Subcutaneous abdominal adipose tissue (tissue), 5 donors: Measurements from ENCODE around the gene RNF144B.

ENCODE experiments used
- H3K27ac ChIP-seq: one replicate; pipeline ENCODE4 v1.7.0; 2013; ENCODE audit warnings: low read depth, mild to moderate bottlenecking, inconsistent platforms, low read length, moderate library complexity
- H3K27me3 ChIP-seq, 5 donors: one replicate each; pipeline ENCODE4 v1.7.0; 2013; ENCODE audit warnings: low read length in 5 of 5, inconsistent platforms in 1 of 5; ENCODE audit not compliant: control insufficient read depth in 5 of 5, insufficient read depth in 4 of 5
- H3K36me3 ChIP-seq, 5 donors: one replicate each; pipeline ENCODE4 v1.7.0; 2013; ENCODE audit warnings: low read length in 5 of 5; ENCODE audit not compliant: control insufficient read depth in 5 of 5, insufficient read depth in 5 of 5
- H3K4me1 ChIP-seq, 5 donors: one replicate each; pipeline ENCODE4 v1.7.0; 2013; ENCODE audit warnings: low read length in 5 of 5, mild to moderate bottlenecking in 3 of 5, moderate library complexity in 1 of 5; ENCODE audit not compliant: control insufficient read depth in 5 of 5, insufficient read depth in 5 of 5
- H3K4me3 ChIP-seq, 5 donors: one replicate each; pipeline ENCODE4 v1.7.0; 2013; ENCODE audit warnings: low read length in 5 of 5, low read depth in 1 of 5
- H3K9ac ChIP-seq, 5 donors: one replicate each; pipeline ENCODE4 v1.7.0; 2013; ENCODE audit warnings: low read length in 5 of 5, mild to moderate bottlenecking in 4 of 5, moderate library complexity in 3 of 5
- H3K9me3 ChIP-seq, 5 donors: one replicate each; pipeline ENCODE4 v1.7.0; 2013; ENCODE audit warnings: low read length in 5 of 5; ENCODE audit not compliant: control insufficient read depth in 5 of 5
- donor health status: healthy.
- donor health status: healthy.
- donor health status: healthy.
- donor health status: healthy.
- donor health status: healthy.

RNF144B gene

DNA sequence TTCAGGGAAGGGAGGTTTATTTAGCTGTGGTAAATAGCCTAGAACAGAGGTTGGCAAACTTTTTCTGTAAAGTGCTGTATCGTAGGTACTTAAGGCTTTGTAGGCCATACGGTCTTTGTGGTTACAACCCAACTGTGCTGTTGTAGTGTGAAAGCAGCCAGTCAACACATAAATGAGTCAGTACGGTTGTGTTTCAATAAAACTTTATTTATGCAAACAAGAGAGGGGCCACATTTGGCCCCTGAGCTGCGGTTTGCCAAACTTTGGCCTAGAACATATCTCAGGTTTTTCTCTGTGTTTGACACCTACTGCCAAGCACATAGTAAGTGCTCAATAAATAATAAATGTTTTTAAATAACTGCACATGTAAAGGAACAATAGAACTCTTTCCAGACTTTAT lies 102.2 kb downstream of the RNF144B start:
- Histone ChIP-seq H3K36me3 (no peaks in the 10 kb centered on the region), H3K4me3 (no peak overlapping the region), H3K9me3 (no peaks in the 10 kb centered on the region), H3K9ac (no peak overlapping the region), H3K27me3 (no peaks in the 10 kb centered on the region), H3K27ac (no peak overlapping the region), H3K4me1 (no peaks in the 10 kb centered on the region)

DNA sequence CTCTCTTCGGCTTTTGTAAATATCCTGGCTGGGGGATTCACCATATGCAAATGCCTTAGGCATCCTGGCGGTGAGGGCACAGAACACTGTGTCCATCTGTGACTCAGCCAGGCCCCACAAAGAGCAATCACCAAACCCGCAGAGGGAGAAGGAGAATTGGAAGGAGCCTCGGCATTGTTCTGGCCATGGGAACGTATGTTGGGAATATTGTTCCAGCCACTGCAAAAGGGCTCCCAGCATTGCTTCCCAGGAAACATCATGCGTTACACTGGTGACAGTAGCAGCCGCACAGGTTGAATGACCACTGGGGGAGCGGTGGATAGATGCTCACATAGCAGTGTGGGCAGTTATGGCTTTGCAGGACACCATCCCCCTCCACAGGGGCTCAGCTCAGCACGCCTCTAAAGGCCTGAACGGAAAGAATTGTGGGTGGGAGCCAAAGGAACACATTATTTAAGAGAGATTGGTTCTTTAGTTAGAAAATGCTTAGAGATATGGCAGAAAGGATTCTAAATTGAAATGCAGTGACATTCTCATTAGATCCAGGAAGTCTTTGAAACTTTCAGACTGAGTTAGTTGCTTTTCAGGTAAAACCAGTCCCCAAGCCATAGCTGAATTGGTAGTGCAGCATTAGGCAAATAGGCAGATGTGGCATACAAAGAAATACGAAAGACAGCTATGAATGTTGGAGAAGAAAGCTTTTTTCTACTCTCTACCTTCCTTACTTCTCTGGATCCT lies 104.3 kb downstream of the RNF144B start:
- Histone ChIP-seq H3K9ac (no peak overlapping the region), H3K4me1 (no peaks in the 10 kb centered on the region), H3K9me3 (no peaks in the 10 kb centered on the region), H3K36me3 (no peaks in the 10 kb centered on the region), H3K4me3 (no peak overlapping the region), H3K27me3 (no peaks in the 10 kb centered on the region), H3K27ac (no peak overlapping the region)

DNA sequence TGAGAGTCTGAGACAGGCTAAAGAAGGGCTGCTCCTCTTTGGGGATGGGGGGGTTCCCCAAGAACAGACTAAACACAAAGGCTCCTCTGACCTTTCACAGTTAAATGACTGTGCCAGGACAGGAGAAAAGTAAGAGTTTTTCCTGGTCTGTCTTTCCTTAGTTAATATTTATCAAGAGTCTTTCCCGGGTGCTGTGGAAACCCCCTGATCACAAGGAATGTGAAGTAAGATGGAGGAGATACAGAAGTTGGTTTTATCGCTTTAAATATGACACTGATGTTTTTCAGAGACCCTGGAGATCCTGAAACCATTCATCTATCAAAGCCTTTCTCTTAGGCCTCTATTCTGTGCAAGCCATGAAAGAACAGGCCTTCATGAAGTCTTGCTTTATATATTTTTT lies 105.8 kb downstream of the RNF144B start:
- H3K9ac ChIP-seq, result no peak overlapping the region
- no peak overlapping the region for H3K4me3 ChIP-seq
- H3K36me3 ChIP-seq, result no peaks in the 10 kb centered on the region
- H3K27ac ChIP-seq, result no peak overlapping the region
- no peaks in the 10 kb centered on the region for H3K4me1 ChIP-seq
- no peaks in the 10 kb centered on the region for H3K27me3 ChIP-seq
- no peaks in the 10 kb centered on the region for H3K9me3 ChIP-seq

DNA sequence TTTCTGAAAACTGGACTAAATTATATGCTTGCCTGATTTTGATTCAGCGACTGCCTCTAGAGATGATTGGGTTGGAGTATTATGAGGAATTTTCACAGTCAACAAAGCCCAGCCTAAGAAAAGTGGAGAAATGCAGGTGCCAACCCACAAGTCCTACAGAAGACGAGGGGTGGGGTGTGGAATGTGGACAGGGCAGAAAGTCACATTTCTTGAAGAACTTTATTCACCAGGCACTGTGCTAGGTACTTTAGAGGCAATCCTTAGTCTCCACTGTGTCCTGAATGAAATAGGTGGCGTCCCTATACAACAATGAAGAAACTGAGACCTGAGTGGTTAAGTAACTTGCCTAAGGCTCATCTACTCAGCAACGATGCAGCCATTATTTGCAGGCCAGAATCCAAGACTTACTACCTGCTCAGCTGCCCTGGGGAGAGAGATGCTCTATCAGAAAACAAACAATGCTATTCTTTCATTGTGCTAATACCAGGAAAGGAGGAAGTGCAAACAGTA lies 106.3 kb downstream of the RNF144B start:
- no peak overlapping the region for H3K27ac ChIP-seq
- H3K9me3 ChIP-seq, result no peaks in the 10 kb centered on the region
- H3K4me3 ChIP-seq, result no peak overlapping the region
- no peaks in the 10 kb centered on the region for H3K36me3 ChIP-seq
- no peaks in the 10 kb centered on the region for H3K27me3 ChIP-seq
- no peaks in the 10 kb centered on the region for H3K4me1 ChIP-seq
- no peak overlapping the region for H3K9ac ChIP-seq

DNA sequence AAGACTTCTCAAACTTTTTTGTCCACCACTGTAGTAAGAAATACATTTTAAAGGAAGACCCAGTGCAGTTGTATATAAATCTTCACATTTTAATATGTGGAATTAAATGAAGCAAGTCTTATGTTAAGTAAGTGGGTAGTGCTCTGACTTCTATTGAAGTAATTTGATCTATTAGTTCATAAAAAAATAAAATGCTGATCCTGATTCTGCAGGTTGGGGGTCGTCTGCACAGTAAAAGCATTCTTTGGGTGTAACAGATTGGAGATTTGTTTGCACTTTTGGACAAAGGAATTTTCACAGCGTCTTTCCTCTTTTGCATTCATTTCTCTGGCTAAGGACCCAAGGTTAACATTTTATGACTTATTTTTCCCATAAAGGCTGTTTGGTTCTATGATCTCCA lies 106.8 kb downstream of the RNF144B start:
- Histone ChIP-seq H3K4me1 (no peaks in the 10 kb centered on the region), H3K27me3 (no peaks in the 10 kb centered on the region), H3K9me3 (no peaks in the 10 kb centered on the region), H3K4me3 (no peak overlapping the region), H3K27ac (no peak overlapping the region), H3K36me3 (no peaks in the 10 kb centered on the region), H3K9ac (no peak overlapping the region)

DNA sequence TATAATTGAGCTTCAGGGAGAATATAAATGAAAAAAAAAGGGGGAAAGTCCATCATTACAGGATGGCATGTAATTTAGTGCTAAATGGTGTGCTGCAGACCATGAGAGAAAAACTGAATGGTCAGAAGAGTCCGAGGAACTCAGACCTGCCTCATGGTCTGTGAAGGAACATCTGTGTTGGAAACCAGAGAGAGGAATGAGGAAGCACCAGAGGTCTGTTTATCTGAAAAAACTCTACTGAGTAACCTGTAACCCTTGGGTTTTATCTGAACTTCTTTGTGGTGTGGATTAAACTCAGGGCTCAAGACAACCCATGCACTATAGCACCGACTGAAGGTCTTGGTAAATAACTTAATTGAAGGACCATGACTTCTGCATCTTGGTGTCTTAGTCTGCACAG lies 108.1 kb downstream of the RNF144B start:
- no peak overlapping the region for H3K27ac ChIP-seq
- H3K4me1 ChIP-seq, result no peaks in the 10 kb centered on the region
- H3K9ac ChIP-seq, result no peak overlapping the region

DNA sequence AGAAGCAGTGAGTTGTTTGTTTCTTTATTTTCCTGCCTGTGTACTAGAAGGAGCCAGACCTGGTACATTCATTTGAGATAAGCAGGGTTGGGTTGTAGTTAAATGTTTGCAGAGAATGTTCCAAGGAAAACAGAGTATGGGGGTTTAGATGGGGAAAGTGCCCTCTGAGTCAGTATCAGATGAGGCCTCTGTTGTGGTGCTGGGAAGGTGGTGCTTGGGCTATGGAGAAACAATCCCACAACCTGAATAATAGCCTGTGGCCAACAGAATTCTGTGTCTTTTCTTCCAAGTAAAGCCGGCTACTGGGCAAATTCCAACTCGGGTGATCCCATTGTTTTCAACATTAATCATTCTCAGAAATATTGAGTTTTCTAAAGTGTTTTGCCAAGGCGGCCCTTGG lies 109.3 kb downstream of the RNF144B start:
- Histone ChIP-seq H3K9ac (no peak overlapping the region), H3K36me3 (no peaks in the 10 kb centered on the region), H3K4me1 (peaks cover 0 to 6% (median 0%) of the 10 kb centered on the region in 5 donors), H3K9me3 (no peaks in the 10 kb centered on the region), H3K27ac (no peak overlapping the region), H3K27me3 (no peaks in the 10 kb centered on the region), H3K4me3 (no peak overlapping the region)

More for the DNA sequence above, 108.1 kb downstream of the RNF144B start:
- Histone ChIP-seq H3K27me3 (no peaks in the 10 kb centered on the region), H3K4me3 (no peak overlapping the region), H3K36me3 (no peaks in the 10 kb centered on the region), H3K9me3 (no peaks in the 10 kb centered on the region)

DNA sequence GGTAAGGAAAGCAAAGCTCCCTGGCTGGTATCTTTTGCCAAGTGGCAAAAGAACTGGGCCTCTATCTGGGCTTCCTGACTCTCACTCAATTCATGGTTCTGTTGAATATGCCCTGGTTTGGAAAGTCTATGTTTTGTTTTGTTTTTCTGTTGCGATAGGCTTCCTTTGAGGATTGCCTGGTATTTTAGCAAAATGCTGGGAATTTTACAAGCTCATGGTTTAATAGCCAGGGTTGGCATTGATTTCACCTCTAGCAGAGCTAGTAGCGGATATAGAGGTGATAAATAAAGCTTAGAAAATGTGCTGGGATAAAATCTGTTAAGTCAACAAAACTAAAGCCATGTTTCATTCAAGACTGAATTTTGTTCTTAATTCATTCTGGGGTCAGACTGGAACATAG lies 109.9 kb downstream of the RNF144B start:
- Histone ChIP-seq H3K9ac (no peak overlapping the region), H3K27ac (no peak overlapping the region), H3K9me3 (no peaks in the 10 kb centered on the region), H3K27me3 (no peaks in the 10 kb centered on the region), H3K4me3 (no peak overlapping the region), H3K36me3 (no peaks in the 10 kb centered on the region), H3K4me1 (peaks cover 0 to 11% (median 0%) of the 10 kb centered on the region in 5 donors)

DNA sequence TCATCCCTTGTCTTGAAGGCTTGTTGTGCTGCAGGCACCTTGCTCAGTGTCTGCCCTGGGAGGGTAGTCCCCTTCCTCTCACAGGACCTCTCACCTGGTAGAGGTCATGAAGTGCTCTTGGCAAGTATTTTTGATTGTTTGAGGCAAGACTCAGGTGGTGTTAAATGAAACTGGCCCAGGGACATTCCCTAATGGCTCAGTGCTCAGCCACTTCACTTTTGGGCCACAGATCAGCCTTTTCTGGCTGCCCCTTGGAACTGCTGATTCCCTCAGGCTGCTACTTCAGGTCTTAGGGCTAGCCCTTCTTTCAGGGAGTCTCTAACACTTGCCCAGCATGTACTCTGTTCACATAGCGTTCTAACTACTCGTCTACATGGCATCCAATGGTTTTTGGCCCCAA lies 111.3 kb downstream of the RNF144B start:
- no peaks in the 10 kb centered on the region for H3K27me3 ChIP-seq
- H3K4me1 ChIP-seq, result peaks cover 1 to 15% (median 2%) of the 10 kb centered on the region in 5 donors
- H3K4me3 ChIP-seq, result no peak overlapping the region
- no peaks in the 10 kb centered on the region for H3K9me3 ChIP-seq
- no peaks in the 10 kb centered on the region for H3K36me3 ChIP-seq
- no peak overlapping the region for H3K27ac ChIP-seq
- no peak overlapping the region for H3K9ac ChIP-seq

DNA sequence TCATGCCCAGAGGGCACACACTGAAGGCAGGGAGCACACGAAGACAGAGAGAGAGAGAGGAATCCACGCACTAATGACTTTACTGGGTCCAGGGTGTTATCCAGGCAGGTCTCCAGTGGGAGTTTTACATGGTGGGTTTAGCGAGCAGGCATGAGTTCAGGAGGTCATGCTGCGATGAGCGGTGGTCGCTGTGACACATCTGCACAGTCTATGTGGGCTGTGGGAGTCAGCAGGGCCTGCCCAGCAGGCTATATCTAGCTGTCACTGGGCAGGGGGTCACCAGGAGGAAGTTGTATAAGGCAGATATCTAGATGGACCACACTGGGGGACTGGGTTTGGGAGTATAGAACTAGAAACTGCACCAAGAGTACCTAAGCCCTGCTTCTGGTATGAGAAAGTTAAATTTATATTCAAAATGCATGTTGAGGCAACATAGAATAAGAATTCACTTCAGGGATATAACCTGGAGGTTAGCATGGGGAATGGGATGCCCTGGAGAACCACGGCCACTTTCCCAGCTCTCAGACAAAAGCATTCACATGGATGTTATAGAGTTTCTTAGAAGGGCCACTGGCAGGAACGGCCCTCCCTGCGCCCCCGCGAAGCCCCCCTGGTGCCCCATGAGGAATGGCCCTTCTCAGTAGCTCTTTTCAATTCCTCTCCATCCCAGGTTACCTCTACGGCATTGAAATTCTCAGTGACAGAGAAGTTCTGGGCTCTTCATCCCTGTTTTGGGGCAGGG lies 113.9 kb downstream of the RNF144B start:
- Histone ChIP-seq H3K4me3 (no peak overlapping the region), H3K9me3 (no peaks in the 10 kb centered on the region), H3K27ac (no peak overlapping the region), H3K27me3 (no peaks in the 10 kb centered on the region), H3K9ac (no peak overlapping the region), H3K4me1 (peaks cover 2 to 21% (median 5%) of the 10 kb centered on the region in 5 donors), H3K36me3 (no peaks in the 10 kb centered on the region)
